Left lung (tissue), 10 donors: Measurements from ENCODE around the gene KCNIP4. TPM values are rescaled to one million over a fixed set of nuclear protein-coding genes. Genes with fewer than 3 reads are reported as not detected.

Experiments used
- ATAC-seq: fragments of 200-7000 bp; cut with Tn5 transposase; one replicate; pipeline ENCODE4 v1.9.1; 2020; ENCODE audit warnings: moderate library complexity
- DNase-seq, 4 donors: peaks; one replicate each; pipeline ENCODE4 v3.0.0-alpha.2; 2013 to 2020
- H3K27ac ChIP-seq, 2 donors: fragments of 200-600 bp; sonication (generic) in 1 of 2; one replicate each; pipeline versions ENCODE4 v1.5.0 to v1.8.0; 2020 to 2021
- H3K27me3 ChIP-seq, 2 donors: fragments of 200-600 bp; sonication (generic) in 1 of 2; one replicate each; pipeline versions ENCODE4 v1.5.0 to v1.8.0; 2020 to 2021
- H3K36me3 ChIP-seq, 2 donors: fragments of 200-600 bp; sonication (generic) in 1 of 2; one replicate each; pipeline versions ENCODE4 v1.5.0 to v1.8.0; 2020 to 2021
- H3K4me1 ChIP-seq, 2 donors: fragments of 200-600 bp; one replicate each; pipeline ENCODE4 v1.8.0; 2021
- H3K4me3 ChIP-seq, 2 donors: fragments of 200-600 bp; sonication (generic) in 1 of 2; one replicate each; pipeline versions ENCODE4 v1.5.0 to v1.8.0; 2020 to 2021; ENCODE audit warnings: mild to moderate bottlenecking in 1 of 2
- H3K9me3 ChIP-seq, 2 donors: fragments of 200-600 bp; sonication (generic) in 1 of 2; one replicate each; pipeline versions ENCODE4 v1.5.0 to v1.8.0; 2020 to 2021
- intact Hi-C, 2 donors: fragments of 100-400 bp; cut with DNase I; formaldehyde crosslinking; loops; one replicate each; pipeline versions ENCODE4 v1.11.2 to v1.14.2; 2022
- polyA plus RNA-seq, 6 donors: library from polyadenylated mRNA; unstranded; fragments of 120-200 nt; gene quantifications; one replicate each; pipeline ENCODE4 v1.2.1, GENCODE V29; 2013; ENCODE audit not compliant: insufficient read length in 6 of 6
- total RNA-seq, 2 donors: library from RNA; stranded (reverse); fragmentation: NEBNext Ultra II Directional; extraction: Animal tissue kit (Norgen Biotek cat#: 25700); gene quantifications; one replicate each; pipeline ENCODE4 v1.2.1, GENCODE V29; 2021
- TF ChIP-seq, protein P1 (sequence below), 2 donors: fragments of 200-600 bp; sonication (generic) in 1 of 2; IDR thresholded peaks; one replicate each; pipeline versions ENCODE4 v1.5.0 to v1.8.0; 2021; ENCODE audit warnings: antibody characterized with exemption in 2 of 2
- donor health status: DM: no; HTN: yes; CAD: no.
- donor health status: DM: no; HTN: no; CAD: no.

The KCNIP4 gene
- total and polyA plus RNA-seq, 8 donors, result 2.8 to 5.4 (median 4.9) TPM; not detected in 2

DNA sequence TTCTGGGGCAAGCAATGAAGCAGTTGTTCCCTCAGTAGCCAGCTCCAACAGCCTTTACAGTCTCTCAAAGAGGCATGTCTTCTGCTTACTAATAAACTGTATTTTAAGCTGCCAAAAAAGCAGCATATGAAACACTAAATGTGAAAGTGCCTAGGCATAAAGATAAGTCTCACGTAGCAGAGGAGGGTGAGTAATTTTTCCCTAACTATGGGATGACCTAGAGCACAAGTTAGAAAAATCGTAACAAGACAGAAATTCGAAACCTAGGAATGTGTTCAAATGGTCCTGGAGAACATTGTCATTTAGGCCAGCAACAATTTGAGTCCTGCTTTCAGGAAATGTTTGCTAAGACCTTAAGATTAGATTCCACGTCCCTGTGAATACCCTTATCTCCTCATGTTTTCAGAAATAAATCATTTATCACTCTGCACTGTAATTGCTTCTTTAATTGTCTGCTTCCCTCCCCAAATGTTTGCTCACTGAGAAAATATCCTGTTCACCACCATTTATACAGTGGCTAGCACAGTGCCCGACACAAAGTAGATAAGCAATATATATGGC is 222.2 kb downstream of the KCNIP4 start:
- TF ChIP-seq, protein P1, sequence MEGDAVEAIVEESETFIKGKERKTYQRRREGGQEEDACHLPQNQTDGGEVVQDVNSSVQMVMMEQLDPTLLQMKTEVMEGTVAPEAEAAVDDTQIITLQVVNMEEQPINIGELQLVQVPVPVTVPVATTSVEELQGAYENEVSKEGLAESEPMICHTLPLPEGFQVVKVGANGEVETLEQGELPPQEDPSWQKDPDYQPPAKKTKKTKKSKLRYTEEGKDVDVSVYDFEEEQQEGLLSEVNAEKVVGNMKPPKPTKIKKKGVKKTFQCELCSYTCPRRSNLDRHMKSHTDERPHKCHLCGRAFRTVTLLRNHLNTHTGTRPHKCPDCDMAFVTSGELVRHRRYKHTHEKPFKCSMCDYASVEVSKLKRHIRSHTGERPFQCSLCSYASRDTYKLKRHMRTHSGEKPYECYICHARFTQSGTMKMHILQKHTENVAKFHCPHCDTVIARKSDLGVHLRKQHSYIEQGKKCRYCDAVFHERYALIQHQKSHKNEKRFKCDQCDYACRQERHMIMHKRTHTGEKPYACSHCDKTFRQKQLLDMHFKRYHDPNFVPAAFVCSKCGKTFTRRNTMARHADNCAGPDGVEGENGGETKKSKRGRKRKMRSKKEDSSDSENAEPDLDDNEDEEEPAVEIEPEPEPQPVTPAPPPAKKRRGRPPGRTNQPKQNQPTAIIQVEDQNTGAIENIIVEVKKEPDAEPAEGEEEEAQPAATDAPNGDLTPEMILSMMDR (IDR thresholded peaks at IDR 0.05), result no peak
- Histone ChIP-seq H3K4me1 (no peaks in the 10 kb centered on the region), H3K27ac (no peak overlapping the region), H3K9me3 (no peaks in the 10 kb centered on the region), H3K4me3 (no peak overlapping the region), H3K27me3 (no peaks in the 10 kb centered on the region), H3K36me3 (no peaks in the 10 kb centered on the region)
- intact Hi-C loops, result no loop called here
- DNase-seq (no peak), ATAC-seq (no peak)

DNA sequence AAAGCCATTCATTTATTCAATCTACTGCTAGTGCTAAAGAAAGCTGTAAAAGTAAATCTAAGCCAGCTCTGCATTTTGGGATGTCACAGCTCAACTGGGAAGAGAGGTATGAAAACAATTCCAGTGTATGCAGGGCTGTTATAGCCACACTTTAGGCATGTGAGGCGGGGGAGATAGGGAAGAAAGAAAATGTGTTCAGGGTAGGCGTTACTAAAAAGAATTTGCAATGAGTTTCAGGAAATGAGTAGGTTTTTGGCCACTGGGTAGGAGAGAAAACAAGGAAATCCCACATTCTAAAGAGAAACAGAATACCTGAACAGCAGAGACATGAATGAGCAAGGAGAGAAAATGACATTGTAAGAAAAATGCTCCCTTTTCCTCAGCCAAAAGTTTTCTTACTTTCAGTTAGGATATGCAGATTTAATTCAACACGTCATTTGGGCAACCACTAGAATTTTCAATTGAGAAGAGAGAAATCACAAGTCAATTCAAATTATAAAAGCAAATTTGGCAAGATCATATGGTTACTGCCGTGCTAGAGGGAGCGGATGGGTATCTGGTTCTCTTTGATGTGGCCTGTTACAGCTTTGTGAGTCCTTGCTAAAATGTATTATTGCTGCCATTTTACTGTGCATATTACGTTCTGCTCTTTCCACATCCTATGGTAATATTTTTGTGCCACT is 226.3 kb downstream of the KCNIP4 start:
- H3K9me3 ChIP-seq, result no peaks in the 10 kb centered on the region
- H3K4me1 ChIP-seq, result no peaks in the 10 kb centered on the region
- no peak overlapping the region for H3K4me3 ChIP-seq
- no peaks in the 10 kb centered on the region for H3K36me3 ChIP-seq
- ATAC-seq, result no peak
- H3K27me3 ChIP-seq, result no peaks in the 10 kb centered on the region
- TF ChIP-seq, protein P1 (IDR thresholded peaks at IDR 0.05), result no peak
- intact Hi-C loops, result no loop called here
- DNase-seq, result no peak
- no peak overlapping the region for H3K27ac ChIP-seq

GRCh38 chr4:21716531-21716930 is 232.0 kb downstream of the KCNIP4 start:
- H3K27me3 ChIP-seq, result no peaks in the 10 kb centered on the region
- no peaks in the 10 kb centered on the region for H3K9me3 ChIP-seq
- no peak for ATAC-seq
- intact Hi-C loops, result no loop called here
- no peak overlapping the region for H3K27ac ChIP-seq
- H3K36me3 ChIP-seq, result no peaks in the 10 kb centered on the region
- H3K4me1 ChIP-seq, result no peaks in the 10 kb centered on the region
- H3K4me3 ChIP-seq, result no peak overlapping the region
- TF ChIP-seq, protein P1 (IDR thresholded peaks at IDR 0.05), result no peak
- no peak for DNase-seq

DNA sequence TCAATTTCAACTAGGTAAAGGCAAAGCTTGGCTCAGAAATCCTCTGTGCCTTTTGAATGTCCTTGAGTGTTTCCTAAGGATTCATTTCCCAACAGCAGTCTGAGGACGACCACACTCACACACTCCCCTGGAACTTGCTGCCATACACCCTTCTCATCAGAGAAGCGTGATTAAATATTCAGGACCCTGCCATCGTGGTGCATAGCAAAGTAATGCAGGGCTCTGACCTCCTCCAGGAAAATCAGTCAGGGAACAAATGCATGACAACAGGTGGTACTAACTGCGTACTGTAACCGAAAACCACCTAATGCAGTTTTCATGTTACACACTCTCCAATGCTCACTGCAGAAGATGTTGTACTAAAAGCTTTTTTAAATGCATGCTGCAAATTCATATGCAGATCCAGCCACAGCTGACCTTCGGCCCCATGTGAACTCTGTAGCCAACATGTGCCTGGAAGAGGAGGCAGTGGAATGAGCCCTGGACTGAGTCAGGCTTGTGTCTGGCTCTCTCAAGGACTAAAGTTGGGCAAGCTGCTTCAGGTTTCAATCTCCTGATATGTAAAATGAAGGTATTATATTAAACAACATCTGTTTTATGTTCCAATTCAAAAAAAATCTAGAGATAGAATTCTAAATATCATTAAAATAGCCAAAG is 238.3 kb downstream of the KCNIP4 start:
- no peaks in the 10 kb centered on the region for H3K4me1 ChIP-seq
- DNase-seq (no peak), ATAC-seq (no peak)
- no peak overlapping the region for H3K4me3 ChIP-seq
- intact Hi-C loops, result no loop called here
- H3K36me3 ChIP-seq, result no peaks in the 10 kb centered on the region
- no peaks in the 10 kb centered on the region for H3K27me3 ChIP-seq
- TF ChIP-seq, protein P1 (IDR thresholded peaks at IDR 0.05), result no peak
- no peaks in the 10 kb centered on the region for H3K9me3 ChIP-seq
- no peak overlapping the region for H3K27ac ChIP-seq

DNA sequence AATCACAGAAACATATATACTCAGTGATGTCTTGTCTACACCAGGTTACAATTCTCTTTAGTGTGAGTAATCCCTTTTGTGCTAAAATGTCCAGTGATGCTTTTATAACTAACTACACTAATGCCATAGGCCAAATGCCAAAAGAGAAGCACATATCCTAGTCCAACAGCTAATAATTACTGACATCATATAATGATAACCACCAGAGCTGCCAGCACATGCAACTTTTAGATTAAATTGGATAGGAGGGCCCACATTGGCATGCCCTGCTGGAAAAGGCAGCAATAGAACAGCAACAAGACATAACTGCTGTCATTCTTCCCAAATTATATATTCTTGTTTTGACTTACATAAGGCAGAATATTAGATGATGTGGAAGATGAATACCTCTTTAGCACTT is 238.8 kb downstream of the KCNIP4 start:
- Histone ChIP-seq H3K27ac (no peak overlapping the region), H3K4me1 (no peaks in the 10 kb centered on the region), H3K4me3 (no peak overlapping the region), H3K9me3 (no peaks in the 10 kb centered on the region), H3K36me3 (no peaks in the 10 kb centered on the region), H3K27me3 (no peaks in the 10 kb centered on the region)
- TF ChIP-seq, protein P1 (IDR thresholded peaks at IDR 0.05), result no peak
- no peak for ATAC-seq
- no peak for DNase-seq
- intact Hi-C loops, result no loop called here
